ENCODE data around the gene ZNF236.

Gene ZNF236

DNA sequence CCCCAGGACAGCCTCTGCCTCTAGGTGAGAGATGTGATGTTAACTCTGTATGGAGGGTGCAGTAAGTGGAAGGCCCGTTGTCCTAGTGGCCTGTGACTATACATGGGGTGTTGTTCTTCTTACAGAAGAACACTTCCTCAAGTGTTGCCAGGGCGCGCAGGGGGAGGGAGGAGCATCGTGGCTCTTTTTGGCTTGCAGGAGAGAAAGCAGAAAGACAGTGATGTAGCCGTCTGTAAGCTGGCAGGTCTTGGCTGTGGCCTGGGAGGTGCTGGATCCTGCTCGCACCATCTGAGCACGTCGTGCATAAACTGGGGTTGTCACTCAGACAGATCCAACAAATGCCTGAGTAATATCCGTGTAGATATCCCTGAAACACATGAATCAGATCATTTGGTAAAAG is 44.3 kb downstream of the ZNF236 start:
- no peak for DNase-seq

DNA sequence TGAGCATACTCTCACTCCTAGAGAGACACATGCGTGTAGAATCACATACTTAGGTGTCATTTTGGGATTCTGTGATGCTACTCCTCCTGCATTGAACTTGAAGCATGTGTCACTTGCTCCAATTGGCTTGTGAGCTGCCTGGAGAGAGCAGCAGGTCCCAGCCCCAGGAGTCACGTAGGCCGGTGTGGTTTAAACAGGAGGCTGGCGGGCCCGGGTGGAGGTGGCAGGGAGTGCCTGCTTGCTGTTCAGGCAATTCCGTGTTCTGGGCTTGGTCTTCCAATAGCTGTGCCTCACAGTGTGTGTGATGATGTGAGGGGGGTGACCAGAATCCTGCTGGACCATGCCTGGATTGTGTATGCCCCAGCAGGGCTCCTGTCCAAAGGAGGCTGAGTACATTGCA is 51.0 kb downstream of the ZNF236 start:
- DNase-seq = no peak

GRCh38 chr18:76873713-76874112 is 51.4 kb downstream of the ZNF236 start:
- DNase-seq = no peak

GRCh38 chr18:76874642-76875389 is 52.5 kb downstream of the ZNF236 start:
- DNase-seq = no peak

- no peak for DNase-seq
Observed at GRCh38 chr18:76875390-76876325, 53.3 kb downstream of the ZNF236 start.

DNA sequence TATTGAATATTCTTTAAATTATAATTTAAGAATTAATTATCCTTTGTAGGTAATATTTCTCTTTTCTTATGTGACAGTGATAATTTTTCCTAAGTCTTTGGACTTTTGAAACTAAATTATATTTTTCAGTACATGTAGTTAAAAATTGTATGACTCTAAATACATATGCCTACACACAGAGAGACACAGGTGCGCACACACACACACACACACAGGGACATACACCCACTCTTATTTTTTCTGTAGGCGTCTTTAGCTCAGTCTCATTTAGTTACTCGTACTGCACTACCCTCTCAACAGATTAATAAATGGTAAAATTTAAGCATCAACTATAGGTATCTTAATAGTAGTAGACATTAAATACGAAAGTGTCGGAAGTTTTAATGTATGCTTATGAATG is 56.1 kb downstream of the ZNF236 start:
- no peak for DNase-seq

- DNase-seq = no peak
Observed at GRCh38 chr18:76880026-76880425, 57.7 kb downstream of the ZNF236 start.

DNA sequence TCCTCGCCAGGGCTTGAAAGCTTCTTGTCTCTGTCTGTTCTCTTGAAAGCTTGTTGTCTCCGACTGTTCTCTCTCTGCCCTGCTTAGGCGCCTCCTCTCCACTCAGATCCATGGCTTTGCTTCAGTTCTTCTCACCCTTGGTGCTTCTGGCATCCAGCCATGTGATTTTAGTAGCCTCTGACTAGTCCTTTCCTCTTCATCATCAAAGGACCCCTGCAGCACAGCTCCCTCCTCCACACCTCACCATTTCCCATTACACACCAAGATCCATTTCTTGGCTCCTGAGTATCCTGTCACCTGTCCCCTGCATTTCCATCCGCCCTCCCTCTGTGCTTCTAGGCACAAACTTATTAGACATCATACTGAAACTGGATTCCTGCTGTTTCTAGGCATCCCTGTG is 59.4 kb downstream of the ZNF236 start:
- DNase-seq = no peak

- DNase-seq = no peak
Observed at GRCh38 chr18:76882146-76882545, 59.8 kb downstream of the ZNF236 start.

- DNase-seq = no peak
Observed at GRCh38 chr18:76885001-76885400, 62.6 kb downstream of the ZNF236 start.

DNA sequence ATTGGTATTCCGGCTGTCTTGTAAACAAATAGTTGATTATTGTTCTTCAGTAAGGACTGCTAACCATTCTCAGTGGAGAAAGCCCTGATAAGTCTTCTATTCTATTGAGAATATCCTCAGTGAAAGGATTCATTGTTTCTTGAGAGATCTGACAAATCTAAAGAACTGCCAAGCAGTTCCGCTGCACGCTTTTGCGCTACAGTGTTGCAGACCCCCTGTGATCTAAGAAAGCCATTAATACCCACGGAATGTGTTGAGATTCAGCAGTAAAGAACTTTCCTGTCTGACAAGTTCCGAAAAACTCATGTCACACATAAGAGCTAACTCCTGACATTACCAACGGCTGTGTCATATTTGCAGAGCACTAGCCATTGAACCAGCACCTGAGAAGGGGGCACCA is 63.8 kb downstream of the ZNF236 start:
- no peak for DNase-seq

DNA sequence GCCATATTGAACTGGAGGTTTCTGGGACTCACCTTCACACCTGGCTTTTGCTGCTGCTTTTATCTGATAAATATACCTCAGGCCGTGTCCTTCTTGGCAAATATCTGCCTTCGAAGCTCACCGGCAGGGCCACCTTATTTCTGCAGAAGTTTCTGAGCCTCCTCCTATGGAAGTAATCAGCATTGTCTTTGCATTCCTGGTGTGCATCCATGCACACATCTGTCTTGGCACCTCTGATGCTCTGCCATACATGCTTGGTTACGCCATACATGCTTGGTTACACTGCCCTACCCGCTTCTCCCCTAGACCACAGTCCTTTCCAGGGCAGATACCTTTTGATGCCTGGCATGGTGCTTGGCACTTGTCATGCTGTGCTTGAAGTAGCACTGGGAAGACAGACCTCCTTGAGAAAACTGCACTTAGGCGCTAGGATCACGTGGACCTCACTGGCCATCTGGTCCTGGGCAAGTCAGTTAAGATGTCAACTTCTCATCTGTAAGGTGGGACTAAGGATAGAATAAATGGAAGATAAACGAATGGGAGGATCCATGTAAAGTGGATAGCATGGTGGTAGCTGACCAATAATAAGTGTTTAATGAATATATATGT is 66.8 kb downstream of the ZNF236 start:
- no peak for DNase-seq

GRCh38 chr18:76892832-76893231 is 70.5 kb downstream of the ZNF236 start:
- DNase-seq = no peak

DNA sequence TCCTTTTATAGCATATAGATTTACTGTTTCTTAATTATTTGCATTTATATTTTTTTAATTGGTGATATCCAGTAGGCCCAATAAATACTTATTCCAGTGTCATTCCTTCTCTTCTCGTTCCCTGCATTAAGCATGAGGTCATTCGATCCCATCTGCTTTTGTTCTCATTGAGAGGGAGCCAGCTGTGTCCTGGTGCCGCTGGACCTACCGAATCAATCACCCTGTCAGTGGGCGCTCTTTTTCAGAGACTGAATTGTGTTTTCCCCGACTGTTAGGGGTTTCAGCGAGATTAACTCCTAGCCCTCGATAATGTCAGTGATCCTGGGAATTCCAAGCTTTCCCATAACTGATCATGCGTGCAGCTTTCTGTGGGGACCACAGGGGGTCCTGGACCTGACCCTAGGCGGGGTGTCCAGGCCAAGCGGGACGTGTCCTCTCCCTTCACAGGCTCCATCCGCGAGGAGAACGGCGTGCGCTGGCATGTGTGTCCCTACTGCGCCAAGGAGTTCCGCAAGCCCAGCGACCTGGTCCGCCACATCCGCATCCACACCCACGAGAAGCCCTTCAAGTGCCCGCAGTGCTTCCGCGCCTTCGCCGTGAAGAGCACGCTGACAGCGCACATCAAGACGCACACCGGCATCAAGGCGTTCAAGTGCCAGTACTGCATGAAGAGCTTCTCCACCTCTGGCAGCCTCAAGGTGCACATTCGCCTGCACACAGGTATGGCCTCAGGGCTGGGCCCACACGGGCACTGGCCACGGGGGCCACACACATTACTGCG is 72.4 kb downstream of the ZNF236 start:
- no peak for DNase-seq

- DNase-seq = no peak
Observed at GRCh38 chr18:76895498-76895897, 73.1 kb downstream of the ZNF236 start.

DNA sequence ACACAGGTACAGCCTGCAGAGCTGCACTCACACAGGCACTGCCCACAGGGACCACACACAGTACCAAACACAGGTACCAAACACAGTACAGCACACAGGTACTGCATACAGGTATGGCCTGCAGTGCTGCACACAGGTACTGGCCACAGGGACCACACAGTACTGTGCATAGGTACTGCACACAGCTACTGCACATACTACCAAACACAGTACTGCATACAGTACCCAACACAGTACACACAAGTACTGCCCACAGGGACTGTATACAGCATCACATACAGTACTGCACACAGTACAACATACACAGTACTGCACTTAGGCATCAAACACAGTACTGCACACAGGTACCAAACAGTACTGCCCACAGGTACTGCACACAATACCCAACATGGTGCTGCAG is 74.3 kb downstream of the ZNF236 start:
- DNase-seq = no peak

DNA sequence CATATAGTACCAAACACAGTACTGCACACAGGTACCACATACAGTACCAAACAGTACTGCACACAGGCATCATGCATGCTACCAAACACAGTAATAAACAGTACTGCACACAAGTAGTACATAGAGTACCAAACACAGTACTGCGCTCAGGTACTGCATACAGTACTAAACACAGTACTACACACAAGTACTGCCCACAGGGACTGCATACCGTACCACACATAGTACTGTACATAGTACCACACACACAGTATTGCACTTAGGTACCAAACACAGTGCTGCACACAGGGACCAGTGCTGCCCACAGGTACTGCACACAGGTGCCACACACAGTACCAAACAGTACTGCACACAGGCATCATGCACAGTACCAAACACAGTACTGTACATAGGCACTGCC is 74.9 kb downstream of the ZNF236 start:
- no peak for DNase-seq

- no peak for DNase-seq
Observed at GRCh38 chr18:76903386-76903785, 81.0 kb downstream of the ZNF236 start.

DNA sequence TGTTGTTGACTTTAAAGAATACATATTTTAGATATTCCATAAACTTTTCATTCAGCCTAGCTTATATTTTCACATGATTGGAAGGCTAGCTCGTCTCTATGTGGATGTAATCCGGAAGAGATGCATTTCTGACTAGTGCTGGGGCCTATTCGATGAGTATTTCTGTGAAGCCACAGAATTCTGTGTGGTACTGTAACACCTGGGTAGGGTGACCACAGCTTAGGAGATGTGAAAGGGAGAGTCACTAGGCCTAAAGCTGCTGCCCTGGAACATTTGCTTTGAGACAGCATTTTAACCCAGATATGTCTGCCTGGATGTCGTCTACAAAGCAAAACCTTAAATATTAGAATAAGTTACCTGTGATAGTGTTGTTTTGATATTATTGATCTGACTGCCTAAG is 83.5 kb downstream of the ZNF236 start:
- no peak for DNase-seq

- DNase-seq = no peak
Observed at GRCh38 chr18:76908277-76908676, 85.9 kb downstream of the ZNF236 start.

- no peak for DNase-seq
Observed at GRCh38 chr18:76909439-76909838, 87.1 kb downstream of the ZNF236 start.

GRCh38 chr18:76911440-76911839 is 89.1 kb downstream of the ZNF236 start:
- no peak for DNase-seq

DNA sequence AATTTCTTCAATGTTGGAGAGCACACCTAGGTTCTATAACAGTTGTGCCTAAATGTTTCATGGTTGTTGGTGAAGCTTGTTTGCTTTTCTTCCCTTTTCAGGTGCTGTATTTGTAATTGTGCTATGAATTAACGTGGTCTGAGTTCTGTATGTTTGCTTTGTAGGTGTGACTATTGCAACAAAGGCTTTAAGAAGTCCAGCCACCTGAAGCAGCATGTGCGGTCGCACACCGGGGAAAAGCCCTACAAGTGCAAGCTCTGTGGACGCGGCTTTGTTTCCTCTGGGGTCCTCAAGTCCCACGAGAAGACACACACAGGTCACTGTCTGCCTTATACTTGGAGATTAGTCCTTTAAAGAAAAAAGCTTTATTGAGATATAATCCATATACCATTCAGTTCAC is 91.2 kb downstream of the ZNF236 start:
- DNase-seq = no peak

Data from femur (tissue), 1 donor.